ENCODE data around the gene ALK.
"Not testable (repeated sequence)": the region's sequence is repeated elsewhere in the genome, so short reads cannot be mapped to it uniquely, and the experiment has no call there.

ALK gene

GRCh38 chr2:29255004-29255403 lies 666.4 kb downstream of the ALK start:
- no peak overlapping the region for H3K4me3 ChIP-seq (ENCODE audit: control insufficient read depth, low read depth, low read length)
- DNase-seq (ENCODE audit: low read depth), result no peak
- TF ChIP-seq, protein P1, sequence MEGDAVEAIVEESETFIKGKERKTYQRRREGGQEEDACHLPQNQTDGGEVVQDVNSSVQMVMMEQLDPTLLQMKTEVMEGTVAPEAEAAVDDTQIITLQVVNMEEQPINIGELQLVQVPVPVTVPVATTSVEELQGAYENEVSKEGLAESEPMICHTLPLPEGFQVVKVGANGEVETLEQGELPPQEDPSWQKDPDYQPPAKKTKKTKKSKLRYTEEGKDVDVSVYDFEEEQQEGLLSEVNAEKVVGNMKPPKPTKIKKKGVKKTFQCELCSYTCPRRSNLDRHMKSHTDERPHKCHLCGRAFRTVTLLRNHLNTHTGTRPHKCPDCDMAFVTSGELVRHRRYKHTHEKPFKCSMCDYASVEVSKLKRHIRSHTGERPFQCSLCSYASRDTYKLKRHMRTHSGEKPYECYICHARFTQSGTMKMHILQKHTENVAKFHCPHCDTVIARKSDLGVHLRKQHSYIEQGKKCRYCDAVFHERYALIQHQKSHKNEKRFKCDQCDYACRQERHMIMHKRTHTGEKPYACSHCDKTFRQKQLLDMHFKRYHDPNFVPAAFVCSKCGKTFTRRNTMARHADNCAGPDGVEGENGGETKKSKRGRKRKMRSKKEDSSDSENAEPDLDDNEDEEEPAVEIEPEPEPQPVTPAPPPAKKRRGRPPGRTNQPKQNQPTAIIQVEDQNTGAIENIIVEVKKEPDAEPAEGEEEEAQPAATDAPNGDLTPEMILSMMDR (conservative IDR thresholded peaks at IDR 0.05; ENCODE audit: control insufficient read depth, insufficient read depth, low read depth, low read length), result no peak

DNA sequence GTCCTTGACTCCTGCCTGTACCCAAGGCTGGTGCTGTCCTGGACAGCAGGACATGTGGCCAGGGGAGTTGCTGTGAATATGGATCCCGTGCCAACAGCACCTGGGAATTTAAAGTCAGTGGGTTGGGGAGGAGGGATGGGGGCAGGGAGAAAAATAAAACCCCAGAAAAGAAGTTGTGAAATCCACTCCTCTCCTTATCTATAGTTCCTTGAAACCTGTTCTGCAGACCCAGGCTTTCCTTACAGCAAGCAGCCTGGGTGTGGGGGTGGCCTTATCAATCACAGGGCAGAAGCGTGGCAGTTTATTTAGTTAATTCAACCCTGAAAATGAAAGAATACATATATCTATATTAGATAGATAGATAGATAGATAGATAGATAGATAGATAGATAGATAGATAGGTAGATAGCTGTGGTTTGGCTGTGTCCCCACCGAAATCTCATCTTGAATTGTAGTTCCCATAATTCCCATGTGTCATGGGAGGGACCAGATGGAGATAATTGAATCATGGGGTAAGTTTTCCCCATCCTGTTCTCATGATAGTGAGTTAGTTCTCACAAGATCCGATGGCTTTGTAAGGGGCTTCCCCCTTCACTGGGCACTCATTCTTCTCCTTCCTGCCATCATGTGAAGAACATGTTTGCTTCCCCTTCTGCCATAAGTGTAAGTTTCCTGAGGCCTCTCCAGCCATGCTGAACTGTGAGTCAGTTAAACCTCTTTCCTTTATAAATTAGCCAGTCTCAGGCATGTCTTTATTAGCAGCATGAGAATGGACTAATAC lies 667.7 kb downstream of the ALK start:
- H3K4me3 ChIP-seq (ENCODE audit: control insufficient read depth, low read depth, low read length); DNase-seq (ENCODE audit: low read depth): not testable (repeated sequence)

GRCh38 chr2:29253026-29253425 lies 668.4 kb downstream of the ALK start:
- no peak overlapping the region for H3K4me3 ChIP-seq (ENCODE audit: control insufficient read depth, low read depth, low read length)
- no peak for DNase-seq (ENCODE audit: low read depth)
- TF ChIP-seq, protein P1 (conservative IDR thresholded peaks at IDR 0.05; ENCODE audit: control insufficient read depth, insufficient read depth, low read depth, low read length), result no peak

DNA sequence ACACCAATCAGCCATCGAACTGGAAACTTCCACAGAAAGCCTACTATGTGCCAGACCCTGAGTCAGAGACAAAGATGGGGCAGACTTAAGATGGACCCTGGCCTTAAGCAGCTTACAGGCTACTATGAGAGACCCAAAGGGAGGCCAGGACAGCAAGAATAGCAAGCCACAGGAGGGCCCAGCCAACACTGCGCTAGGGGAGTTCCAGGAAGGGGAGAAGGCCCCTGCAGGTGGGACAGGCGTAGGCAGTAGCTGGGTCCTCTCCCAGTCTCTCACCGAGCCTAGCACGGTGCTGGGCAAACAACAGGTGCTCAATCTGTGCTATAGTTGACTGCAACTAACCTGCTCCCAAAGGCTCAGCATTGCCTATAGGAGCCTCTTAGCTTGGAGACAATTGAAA lies 670.0 kb downstream of the ALK start:
- H3K4me3 ChIP-seq (ENCODE audit: control insufficient read depth, low read depth, low read length), result no peak overlapping the region
- TF ChIP-seq, protein P1 (conservative IDR thresholded peaks at IDR 0.05; ENCODE audit: control insufficient read depth, insufficient read depth, low read depth, low read length), result no peak
- no peak for DNase-seq (ENCODE audit: low read depth)

DNA sequence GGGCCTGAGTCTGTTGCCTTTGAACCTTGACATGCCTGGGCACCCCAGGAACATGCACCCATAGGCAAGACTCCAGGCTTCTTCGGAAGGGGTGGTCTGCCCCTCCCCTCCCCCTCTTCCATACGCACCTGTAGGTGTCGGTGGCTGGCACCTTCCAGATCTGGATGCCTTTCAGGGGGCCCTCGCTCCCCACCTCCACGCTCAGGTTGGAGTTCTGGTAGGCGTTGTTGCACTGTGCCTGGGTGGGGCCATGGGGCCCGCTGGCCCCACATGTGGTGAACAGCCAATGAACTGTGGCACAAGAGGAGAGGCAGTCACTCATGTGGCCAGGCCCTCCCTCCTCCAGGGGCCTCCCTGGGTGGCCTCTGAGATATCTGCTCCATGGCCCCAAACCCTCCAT lies 670.4 kb downstream of the ALK start:
- TF ChIP-seq, protein P1 (conservative IDR thresholded peaks at IDR 0.05; ENCODE audit: control insufficient read depth, insufficient read depth, low read depth, low read length), result no peak
- no peak for DNase-seq (ENCODE audit: low read depth)
- H3K4me3 ChIP-seq (ENCODE audit: control insufficient read depth, low read depth, low read length), result no peak overlapping the region

GRCh38 chr2:29249666-29250253 lies 671.6 kb downstream of the ALK start:
- H3K4me3 ChIP-seq (ENCODE audit: control insufficient read depth, low read depth, low read length), result no peak overlapping the region
- no peak for DNase-seq (ENCODE audit: low read depth)
- TF ChIP-seq, protein P1 (conservative IDR thresholded peaks at IDR 0.05; ENCODE audit: control insufficient read depth, insufficient read depth, low read depth, low read length), result no peak

- TF ChIP-seq, protein P1 (conservative IDR thresholded peaks at IDR 0.05; ENCODE audit: control insufficient read depth, insufficient read depth, low read depth, low read length), result no peak
- H3K4me3 ChIP-seq (ENCODE audit: control insufficient read depth, low read depth, low read length), result no peak overlapping the region
- DNase-seq (ENCODE audit: low read depth), result no peak
Measured at GRCh38 chr2:29247336-29247914, 674.0 kb downstream of the ALK start.
